ENCODE measurements around the gene FAM163B. TPM values are rescaled to one million over a fixed set of nuclear protein-coding genes. Genes with fewer than 3 reads are reported as not detected.

The FAM163B gene
- total and polyA plus RNA-seq, 2 experiments from 2014 or later: 0.60 to 1.3 TPM

DNA sequence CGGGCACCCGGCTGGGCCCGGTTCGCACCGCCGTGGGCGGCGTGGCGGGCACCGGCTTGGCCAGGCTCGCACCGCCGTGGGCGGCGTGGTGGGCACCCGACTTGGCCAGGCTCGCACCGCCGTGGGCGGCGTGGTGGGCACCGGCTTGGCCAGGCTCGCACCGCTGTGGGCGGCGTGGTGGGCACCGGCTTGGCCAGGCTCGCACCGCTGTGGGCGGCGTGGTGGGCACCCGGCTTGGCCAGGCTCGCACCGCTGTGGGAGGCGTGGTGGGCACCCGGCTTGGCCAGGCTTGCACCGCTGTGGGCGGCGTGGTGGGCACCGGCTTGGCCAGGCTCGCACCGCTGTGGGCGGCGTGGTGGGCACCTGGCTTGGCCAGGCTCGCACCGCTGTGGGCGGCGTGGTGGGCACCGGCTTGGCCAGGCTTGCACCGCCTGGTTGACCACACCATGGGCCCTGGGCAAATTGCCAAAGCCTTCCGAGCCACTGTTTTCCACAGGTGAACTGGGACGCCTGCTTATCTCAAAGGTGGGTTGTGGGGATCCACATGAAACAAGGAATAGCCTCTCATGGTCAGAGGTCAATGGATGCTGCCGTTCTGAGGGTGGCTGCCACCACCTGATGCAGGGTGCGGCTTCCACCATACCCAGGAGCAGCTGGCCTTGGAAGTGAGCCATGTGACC, 46.4 kb downstream of the FAM163B start:
- Histone ChIP-seq H3K9me2 (ENCODE audit: insufficient read depth) (no peaks in the 10 kb centered on the region), H3K4me3 (no peak overlapping the region), H3K4me1 (ENCODE audit: insufficient read depth) (peaks cover 5% of the 10 kb centered on the region), H3K27ac (ENCODE audit: low read depth) (no peak overlapping the region), H3K27me3 (ENCODE audit: insufficient read depth) (no peaks in the 10 kb centered on the region), H4K20me1 (replicated peaks; ENCODE audit: insufficient read depth) (no peaks in the 10 kb centered on the region), H3F3A (replicated peaks; ENCODE audit: low read depth) (no peaks in the 10 kb centered on the region), H3K36me3 (ENCODE audit: insufficient read depth) (no peaks in the 10 kb centered on the region), H2AFZ (no peak overlapping the region), H3K79me2 (replicated peaks; ENCODE audit: insufficient read depth) (no peaks in the 10 kb centered on the region), H3K4me2 (no peak overlapping the region)
- Mint-ChIP-seq H3K27ac (no peak overlapping the region), H3K4me3 (no peak overlapping the region), H3K36me3 (ENCODE audit: low read depth) (no peaks in the 10 kb centered on the region), H3K9me3 (no peaks in the 10 kb centered on the region; the same call in 2 of the 3 replicates), H3K4me1 (peaks cover 32% of the 10 kb centered on the region), H3K27me3 (ENCODE audit: insufficient read depth, low read depth, poor library complexity) (peaks cover 11% of the 10 kb centered on the region)
- TF ChIP-seq, protein P1, sequence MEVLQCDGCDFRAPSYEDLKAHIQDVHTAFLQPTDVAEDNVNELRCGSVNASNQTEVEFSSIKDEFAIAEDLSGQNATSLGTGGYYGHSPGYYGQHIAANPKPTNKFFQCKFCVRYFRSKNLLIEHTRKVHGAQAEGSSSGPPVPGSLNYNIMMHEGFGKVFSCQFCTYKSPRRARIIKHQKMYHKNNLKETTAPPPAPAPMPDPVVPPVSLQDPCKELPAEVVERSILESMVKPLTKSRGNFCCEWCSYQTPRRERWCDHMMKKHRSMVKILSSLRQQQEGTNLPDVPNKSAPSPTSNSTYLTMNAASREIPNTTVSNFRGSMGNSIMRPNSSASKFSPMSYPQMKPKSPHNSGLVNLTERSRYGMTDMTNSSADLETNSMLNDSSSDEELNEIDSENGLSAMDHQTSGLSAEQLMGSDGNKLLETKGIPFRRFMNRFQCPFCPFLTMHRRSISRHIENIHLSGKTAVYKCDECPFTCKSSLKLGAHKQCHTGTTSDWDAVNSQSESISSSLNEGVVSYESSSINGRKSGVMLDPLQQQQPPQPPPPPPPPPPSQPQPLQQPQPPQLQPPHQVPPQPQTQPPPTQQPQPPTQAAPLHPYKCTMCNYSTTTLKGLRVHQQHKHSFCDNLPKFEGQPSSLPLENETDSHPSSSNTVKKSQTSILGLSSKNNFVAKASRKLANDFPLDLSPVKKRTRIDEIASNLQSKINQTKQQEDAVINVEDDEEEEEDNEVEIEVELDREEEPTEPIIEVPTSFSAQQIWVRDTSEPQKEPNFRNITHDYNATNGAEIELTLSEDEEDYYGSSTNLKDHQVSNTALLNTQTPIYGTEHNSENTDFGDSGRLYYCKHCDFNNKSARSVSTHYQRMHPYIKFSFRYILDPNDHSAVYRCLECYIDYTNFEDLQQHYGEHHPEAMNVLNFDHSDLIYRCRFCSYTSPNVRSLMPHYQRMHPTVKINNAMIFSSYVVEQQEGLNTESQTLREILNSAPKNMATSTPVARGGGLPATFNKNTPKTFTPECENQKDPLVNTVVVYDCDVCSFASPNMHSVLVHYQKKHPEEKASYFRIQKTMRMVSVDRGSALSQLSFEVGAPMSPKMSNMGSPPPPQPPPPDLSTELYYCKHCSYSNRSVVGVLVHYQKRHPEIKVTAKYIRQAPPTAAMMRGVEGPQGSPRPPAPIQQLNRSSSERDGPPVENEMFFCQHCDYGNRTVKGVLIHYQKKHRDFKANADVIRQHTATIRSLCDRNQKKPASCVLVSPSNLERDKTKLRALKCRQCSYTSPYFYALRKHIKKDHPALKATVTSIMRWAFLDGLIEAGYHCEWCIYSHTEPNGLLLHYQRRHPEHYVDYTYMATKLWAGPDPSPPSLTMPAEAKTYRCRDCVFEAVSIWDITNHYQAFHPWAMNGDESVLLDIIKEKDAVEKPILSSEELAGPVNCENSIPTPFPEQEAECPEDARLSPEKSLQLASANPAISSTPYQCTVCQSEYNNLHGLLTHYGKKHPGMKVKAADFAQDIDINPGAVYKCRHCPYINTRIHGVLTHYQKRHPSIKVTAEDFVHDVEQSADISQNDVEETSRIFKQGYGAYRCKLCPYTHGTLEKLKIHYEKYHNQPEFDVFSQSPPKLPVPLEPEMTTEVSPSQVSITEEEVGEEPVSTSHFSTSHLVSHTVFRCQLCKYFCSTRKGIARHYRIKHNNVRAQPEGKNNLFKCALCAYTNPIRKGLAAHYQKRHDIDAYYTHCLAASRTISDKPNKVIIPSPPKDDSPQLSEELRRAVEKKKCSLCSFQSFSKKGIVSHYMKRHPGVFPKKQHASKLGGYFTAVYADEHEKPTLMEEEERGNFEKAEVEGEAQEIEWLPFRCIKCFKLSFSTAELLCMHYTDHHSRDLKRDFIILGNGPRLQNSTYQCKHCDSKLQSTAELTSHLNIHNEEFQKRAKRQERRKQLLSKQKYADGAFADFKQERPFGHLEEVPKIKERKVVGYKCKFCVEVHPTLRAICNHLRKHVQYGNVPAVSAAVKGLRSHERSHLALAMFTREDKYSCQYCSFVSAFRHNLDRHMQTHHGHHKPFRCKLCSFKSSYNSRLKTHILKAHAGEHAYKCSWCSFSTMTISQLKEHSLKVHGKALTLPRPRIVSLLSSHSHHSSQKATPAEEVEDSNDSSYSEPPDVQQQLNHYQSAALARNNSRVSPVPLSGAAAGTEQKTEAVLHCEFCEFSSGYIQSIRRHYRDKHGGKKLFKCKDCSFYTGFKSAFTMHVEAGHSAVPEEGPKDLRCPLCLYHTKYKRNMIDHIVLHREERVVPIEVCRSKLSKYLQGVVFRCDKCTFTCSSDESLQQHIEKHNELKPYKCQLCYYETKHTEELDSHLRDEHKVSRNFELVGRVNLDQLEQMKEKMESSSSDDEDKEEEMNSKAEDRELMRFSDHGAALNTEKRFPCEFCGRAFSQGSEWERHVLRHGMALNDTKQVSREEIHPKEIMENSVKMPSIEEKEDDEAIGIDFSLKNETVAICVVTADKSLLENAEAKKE (CRISPR knock-in tag; IDR thresholded peaks at IDR 0.05): no peak
- TF ChIP-seq, protein P2, sequence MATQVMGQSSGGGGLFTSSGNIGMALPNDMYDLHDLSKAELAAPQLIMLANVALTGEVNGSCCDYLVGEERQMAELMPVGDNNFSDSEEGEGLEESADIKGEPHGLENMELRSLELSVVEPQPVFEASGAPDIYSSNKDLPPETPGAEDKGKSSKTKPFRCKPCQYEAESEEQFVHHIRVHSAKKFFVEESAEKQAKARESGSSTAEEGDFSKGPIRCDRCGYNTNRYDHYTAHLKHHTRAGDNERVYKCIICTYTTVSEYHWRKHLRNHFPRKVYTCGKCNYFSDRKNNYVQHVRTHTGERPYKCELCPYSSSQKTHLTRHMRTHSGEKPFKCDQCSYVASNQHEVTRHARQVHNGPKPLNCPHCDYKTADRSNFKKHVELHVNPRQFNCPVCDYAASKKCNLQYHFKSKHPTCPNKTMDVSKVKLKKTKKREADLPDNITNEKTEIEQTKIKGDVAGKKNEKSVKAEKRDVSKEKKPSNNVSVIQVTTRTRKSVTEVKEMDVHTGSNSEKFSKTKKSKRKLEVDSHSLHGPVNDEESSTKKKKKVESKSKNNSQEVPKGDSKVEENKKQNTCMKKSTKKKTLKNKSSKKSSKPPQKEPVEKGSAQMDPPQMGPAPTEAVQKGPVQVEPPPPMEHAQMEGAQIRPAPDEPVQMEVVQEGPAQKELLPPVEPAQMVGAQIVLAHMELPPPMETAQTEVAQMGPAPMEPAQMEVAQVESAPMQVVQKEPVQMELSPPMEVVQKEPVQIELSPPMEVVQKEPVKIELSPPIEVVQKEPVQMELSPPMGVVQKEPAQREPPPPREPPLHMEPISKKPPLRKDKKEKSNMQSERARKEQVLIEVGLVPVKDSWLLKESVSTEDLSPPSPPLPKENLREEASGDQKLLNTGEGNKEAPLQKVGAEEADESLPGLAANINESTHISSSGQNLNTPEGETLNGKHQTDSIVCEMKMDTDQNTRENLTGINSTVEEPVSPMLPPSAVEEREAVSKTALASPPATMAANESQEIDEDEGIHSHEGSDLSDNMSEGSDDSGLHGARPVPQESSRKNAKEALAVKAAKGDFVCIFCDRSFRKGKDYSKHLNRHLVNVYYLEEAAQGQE (IDR thresholded peaks at IDR 0.05; ENCODE audit: unreplicated experiment): no peak
- no peak for DNase-seq (ENCODE audit: low spot score)
- no peak for ATAC-seq
